Activated CD4-positive, CD25-positive, alpha-beta regulatory T cell treated with anti-CD3 and anti-CD28 coated beads, Interleukin-2, amount 50 U/mL, for 16 hours (primary cell): ENCODE results near the gene HIPK2.

Source experiments
- DNase-seq: peaks from one replicate; pipeline ENCODE4 v3.0.0-alpha.2; 2020; ENCODE audit warnings: low read depth, low spot score

The HIPK2 gene

GRCh38 chr7:139752604-139753003, 25.2 kb downstream of the HIPK2 start:
- no peak for DNase-seq

- DNase-seq, result no peak
Observed at GRCh38 chr7:139752148-139752547, 25.6 kb downstream of the HIPK2 start.

DNA sequence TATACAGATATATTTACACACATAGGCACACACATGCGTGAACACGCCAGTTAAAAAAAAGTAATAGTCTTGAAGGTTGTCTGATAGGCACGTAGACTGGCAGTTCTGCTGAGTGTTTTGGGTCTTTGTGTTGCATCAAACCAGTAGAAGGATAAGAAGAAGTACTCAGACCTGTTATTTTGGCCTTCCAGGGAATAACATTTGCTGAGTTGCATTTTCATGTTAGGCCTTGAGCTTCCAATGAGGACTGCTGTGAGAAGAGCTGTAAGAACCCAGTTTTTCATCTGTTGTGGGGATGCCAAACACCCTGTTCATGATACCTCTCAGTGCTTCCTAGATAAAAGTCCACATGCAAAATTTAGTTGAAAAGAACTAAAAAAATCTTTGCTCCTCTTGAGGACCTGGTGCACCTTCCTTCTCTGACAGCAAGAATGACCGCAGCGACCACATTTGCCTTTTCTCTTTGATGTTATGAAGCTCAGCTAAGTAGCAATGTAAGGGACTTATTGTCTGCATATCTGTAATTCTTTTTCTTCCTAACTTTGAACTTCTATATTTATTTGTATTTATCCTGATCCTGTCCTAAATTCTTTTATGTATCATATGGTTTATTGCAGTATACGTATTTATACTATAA, 27.2 kb downstream of the HIPK2 start:
- DNase-seq, result no peak

GRCh38 chr7:139749545-139749944, 28.3 kb downstream of the HIPK2 start:
- DNase-seq, result no peak

DNA sequence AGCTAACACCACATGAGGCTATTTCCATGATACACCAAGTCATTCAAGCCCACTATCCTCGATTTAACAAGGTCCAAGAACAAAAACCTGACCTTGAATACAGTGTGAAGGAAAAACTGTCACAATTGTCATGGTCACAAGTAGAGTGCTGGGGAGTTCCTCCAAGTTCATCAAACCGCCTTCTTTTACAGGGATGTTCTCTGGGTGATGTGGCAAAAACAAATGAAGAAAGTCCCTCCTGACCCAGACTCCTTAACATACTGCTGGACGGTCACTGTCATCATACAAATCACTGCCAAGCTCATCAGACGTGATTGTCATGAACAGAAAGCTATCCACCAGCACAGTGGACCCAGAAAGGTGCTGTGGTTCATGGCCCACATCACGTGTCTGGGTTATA, 28.9 kb downstream of the HIPK2 start:
- no peak for DNase-seq

GRCh38 chr7:139748373-139748765, 29.4 kb downstream of the HIPK2 start:
- no peak for DNase-seq

DNA sequence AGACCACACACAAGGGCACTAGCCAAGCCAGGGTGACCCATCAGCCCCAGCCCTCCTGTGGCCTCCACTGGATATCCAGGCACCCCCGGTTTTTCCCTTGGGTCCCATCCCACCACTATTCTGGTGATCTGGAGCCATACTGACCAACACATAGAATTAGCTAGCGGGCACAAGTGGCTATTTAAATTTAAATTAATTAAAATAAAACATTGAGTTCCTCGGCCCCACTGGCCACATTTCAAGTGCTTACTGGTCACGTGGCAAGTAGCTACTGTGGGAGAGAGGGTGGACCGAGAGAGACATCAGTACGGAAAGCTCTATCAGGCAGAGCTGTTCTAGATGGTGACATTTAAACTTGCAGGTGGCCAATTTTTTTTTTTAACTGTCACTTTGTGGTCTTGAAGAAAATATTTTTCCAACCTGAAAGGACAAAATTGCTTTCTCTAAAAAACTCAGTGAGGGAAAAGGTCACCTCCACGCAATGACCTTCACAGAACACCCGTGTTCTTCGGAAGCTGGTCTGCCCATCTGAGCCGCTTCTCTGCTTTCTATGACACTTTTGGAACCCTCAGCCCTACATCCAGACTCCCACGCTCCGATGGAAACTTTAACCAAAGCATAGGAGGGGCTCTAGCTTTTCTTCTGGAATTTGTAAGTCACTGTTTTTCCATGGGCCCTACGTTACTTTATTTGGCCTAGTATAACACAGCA, 30.0 kb downstream of the HIPK2 start:
- no peak for DNase-seq

DNA sequence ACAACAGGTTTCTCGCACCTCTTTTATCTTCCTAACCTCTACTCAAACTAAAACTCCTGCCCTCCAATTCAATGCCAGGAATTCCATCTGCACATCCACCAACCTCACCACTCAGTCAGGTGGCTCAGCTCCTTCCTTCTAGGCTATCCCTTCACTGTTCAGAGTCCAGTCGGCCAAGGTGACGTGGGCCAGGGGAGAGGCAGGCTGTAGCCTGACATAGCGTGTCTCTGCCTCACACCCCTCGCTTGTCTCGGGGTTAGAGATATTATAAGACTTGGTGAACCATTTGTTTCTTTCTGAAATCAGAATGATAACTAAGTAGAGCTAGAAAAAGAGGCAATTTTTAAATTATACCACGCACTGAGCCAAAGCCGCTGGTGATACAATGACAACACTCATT, 31.1 kb downstream of the HIPK2 start:
- DNase-seq, result no peak

DNA sequence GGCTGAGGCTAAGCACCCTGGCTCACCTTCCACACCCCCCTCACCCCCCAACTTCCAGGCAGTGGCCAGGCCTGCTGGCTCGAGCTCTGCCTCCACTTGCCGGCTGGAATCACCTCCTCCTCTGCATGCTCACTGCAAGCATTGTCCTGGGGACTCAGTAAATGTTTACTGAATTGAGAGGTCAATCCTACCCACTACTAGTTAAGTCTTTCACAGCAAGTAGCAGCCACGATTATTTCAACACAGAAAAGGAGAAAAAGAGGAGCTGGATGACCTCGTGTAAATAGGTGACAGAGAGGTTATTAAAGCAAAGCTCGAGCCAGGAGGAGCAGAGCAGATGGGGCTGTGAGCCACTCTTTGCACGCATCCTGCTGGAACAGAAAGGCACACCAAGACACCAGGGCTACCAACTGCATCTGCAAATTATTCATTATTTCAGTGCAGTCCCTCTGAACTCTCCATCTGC, 32.1 kb downstream of the HIPK2 start:
- DNase-seq, result no peak

- DNase-seq, result no peak
Observed at GRCh38 chr7:139744768-139745677, 32.8 kb downstream of the HIPK2 start.

- DNase-seq, result no peak
Observed at GRCh38 chr7:139743967-139744767, 33.6 kb downstream of the HIPK2 start.

DNA sequence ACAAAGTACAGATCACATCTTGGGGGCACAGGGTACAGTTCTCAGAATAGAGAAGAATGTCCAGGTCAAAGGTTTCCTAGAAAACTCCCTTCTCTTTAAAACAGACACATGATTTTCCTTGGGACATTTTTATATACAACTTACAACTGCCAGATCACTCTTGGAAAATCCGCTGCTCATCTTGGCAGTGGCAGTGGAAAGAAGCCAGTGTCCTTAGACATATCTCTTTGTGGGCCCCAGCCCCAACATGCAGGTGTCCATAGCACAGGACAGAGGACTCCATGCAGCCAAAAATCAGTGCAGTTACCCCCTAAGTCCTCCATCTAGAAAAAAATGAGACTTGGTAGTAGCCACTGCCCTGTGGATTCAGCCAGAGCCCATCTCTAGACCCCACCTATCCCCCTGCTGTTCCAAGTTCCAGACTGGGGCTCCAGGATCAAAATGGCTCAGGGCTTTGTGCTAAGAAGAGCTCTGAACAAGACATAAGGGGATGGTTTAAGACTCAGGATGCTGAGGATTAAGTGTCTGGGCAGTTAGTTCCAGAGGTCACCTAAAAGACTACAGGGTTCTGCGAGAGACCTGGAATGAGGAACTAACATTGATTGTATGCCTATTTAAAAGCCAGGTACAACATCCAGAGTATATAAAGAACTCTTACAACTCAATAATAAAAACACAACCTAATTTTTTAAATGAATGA, 34.4 kb downstream of the HIPK2 start:
- no peak for DNase-seq

DNA sequence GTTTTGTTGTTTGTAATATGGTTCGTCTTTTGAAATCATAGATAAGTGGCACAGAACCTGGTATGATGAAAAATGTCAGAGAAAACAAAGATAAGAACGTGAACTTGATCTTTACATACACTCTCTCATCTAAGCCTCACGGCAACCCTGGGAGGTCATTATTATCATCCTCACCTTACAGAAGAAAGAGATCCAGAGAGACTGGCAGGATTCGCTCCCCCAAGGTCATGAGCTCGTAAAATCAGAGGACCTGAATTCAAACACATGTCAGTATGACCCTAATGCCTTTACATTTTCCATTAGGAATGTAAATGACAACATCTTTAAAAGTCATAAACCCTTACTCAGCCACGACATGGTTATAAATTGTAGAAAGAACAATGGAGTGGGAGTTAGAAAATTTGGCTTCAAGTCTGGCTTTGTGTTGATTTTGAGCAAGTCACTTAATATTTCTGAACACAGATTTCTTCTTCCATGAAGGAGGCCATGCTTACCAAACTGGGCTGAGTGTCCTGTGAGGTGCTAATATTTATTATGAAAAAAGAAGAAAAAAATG, 35.9 kb downstream of the HIPK2 start:
- DNase-seq, result no peak

DNA sequence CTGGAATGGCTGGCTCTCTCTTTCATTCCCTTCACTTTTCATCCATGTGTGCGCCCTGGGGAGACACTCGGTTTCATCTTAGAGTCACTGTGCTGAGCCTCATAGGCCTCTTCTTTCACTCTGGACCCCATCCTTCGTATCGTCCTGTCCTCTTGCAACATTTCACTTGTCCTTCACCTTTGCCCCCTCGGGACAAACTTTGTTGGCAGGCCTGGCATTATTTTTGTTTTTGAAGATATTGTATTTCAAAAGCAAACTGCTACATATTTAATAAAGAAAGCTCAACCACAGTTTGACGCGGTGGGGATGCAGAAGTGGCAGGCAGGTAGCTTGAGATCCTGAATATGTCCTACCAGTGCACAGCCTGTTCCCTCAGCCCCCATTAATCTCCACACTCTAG, 36.6 kb downstream of the HIPK2 start:
- no peak for DNase-seq

- no peak for DNase-seq
Observed at GRCh38 chr7:139739863-139740597, 37.8 kb downstream of the HIPK2 start.

DNA sequence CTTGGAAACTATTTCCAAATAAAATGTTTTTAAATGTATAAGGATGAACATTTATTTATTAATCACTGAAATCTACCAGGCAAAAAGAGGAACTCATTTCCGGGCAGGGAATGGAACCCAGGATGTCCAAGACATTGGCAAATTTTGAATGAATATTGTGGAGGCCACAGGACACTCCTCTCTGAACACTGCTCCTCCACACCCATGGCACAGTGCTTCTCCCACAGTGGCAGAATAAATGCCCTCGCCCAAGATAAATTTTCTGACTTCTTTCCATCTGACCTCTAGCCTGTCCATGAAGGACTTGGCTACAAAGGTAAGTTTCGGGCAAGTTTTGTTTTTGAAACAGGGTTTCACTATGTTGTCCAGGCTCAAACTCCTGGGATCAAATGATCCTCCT, 39.0 kb downstream of the HIPK2 start:
- DNase-seq, result no peak

- DNase-seq, result no peak
Observed at GRCh38 chr7:139738101-139738489, 39.7 kb downstream of the HIPK2 start.

- no peak for DNase-seq
Observed at GRCh38 chr7:139737221-139738100, 40.3 kb downstream of the HIPK2 start.
